Activated naive CD4-positive, alpha-beta T cell (primary cell): ENCODE data around the gene SLC25A31.

Source experiments
- DNase-seq, 4 experiments: peaks; one replicate each; lab custom pipeline; 2025; lab: John Stamatoyannopoulos, UW

SLC25A31 gene

GRCh38 chr4:127777487-127777886, 47.3 kb downstream of the SLC25A31 start:
- no peak for DNase-seq

GRCh38 chr4:127778102-127778501, 47.9 kb downstream of the SLC25A31 start:
- no peak for DNase-seq

- no peak for DNase-seq
Observed at GRCh38 chr4:127780598-127780997, 50.4 kb downstream of the SLC25A31 start.

- DNase-seq = no peak
Observed at GRCh38 chr4:127781300-127782024, 51.3 kb downstream of the SLC25A31 start.

GRCh38 chr4:127782025-127782274, 51.8 kb downstream of the SLC25A31 start:
- no peak for DNase-seq

GRCh38 chr4:127782275-127783025, 52.2 kb downstream of the SLC25A31 start, which contains the start of gene HSPA4L:
TSS of gene HSPA4L (plus strand) at chr4:127782322. CDS start at chr4:127782551, 229 bp downstream.
- DNase-seq = peak in 1 of 4 experiments; percentile 3

GRCh38 chr4:127783026-127783769, 53.0 kb downstream of the SLC25A31 start:
- DNase-seq = no peak

GRCh38 chr4:127783955-127784770, 54.0 kb downstream of the SLC25A31 start:
- DNase-seq = no peak

GRCh38 chr4:127788517-127788916, 58.3 kb downstream of the SLC25A31 start:
- DNase-seq = no peak

GRCh38 chr4:127791391-127791790, 61.2 kb downstream of the SLC25A31 start:
- DNase-seq = no peak

GRCh38 chr4:127793528-127793927, 63.3 kb downstream of the SLC25A31 start:
- DNase-seq = no peak

GRCh38 chr4:127799711-127800110, 69.5 kb downstream of the SLC25A31 start:
- no peak for DNase-seq

- no peak for DNase-seq
Observed at GRCh38 chr4:127809173-127809800, 79.1 kb downstream of the SLC25A31 start.

- DNase-seq = no peak
Observed at GRCh38 chr4:127810551-127810950, 80.4 kb downstream of the SLC25A31 start.

- DNase-seq = no peak
Observed at GRCh38 chr4:127822430-127822829, 92.2 kb downstream of the SLC25A31 start.
